Muscle layer of colon (tissue), 2 donors: Measurements from ENCODE around the gene SNX1.

Experiments used
- H3K27ac ChIP-seq: one replicate; pipeline ENCODE4 v1.7.0; 2013; ENCODE audit warnings: low read depth, mild to moderate bottlenecking, low read length, moderate library complexity
- H3K27me3 ChIP-seq, 2 donors: one replicate each; pipeline ENCODE4 v1.7.0; 2013; ENCODE audit warnings: low read length in 2 of 2, mild to moderate bottlenecking in 2 of 2; ENCODE audit not compliant: insufficient read depth in 2 of 2, control insufficient read depth in 1 of 2
- H3K36me3 ChIP-seq: one replicate; pipeline ENCODE4 v1.7.0; 2013; ENCODE audit warnings: mild to moderate bottlenecking, low read length; ENCODE audit not compliant: insufficient read depth
- H3K4me1 ChIP-seq: one replicate; pipeline ENCODE4 v1.7.0; 2013; ENCODE audit warnings: mild to moderate bottlenecking, low read length; ENCODE audit not compliant: insufficient read depth
- H3K4me3 ChIP-seq, 2 donors: one replicate each; pipeline ENCODE4 v1.7.0; 2013; ENCODE audit warnings: low read length in 2 of 2, low read depth in 1 of 2, mild to moderate bottlenecking in 1 of 2, moderate library complexity in 1 of 2
- H3K9ac ChIP-seq: one replicate; pipeline ENCODE4 v1.7.0; 2013; ENCODE audit warnings: low read length
- H3K9me3 ChIP-seq: one replicate; pipeline ENCODE4 v1.7.0; 2013; ENCODE audit warnings: mild to moderate bottlenecking, low read length
- donor health status: abdominal sarcoma.
- donor health status: Adenocarcinoma of cecum.

The SNX1 gene

GRCh38 chr15:64151727-64152506 is 56.1 kb downstream of the SNX1 start, which contains the start of gene SNX22:
SNX22 (plus strand) TSS chr15:64151731; CDS start chr15:64151776, 45 bp downstream.
- H3K9me3 ChIP-seq: no peaks in the 10 kb centered on the region
- H3K27me3 ChIP-seq: peaks cover 14 to 24% of the 10 kb centered on the region in 2 donors
- no peak within 1 kb of the TSS for H3K9ac ChIP-seq
- H3K4me3 ChIP-seq: peak within 1 kb of the TSS in 1 of 2 donors; percentile 27
- H3K36me3 ChIP-seq: peaks cover 27% of the 10 kb centered on the region
- peaks cover 17% of the 10 kb centered on the region for H3K4me1 ChIP-seq
- H3K27ac ChIP-seq: no peak within 1 kb of the TSS

DNA sequence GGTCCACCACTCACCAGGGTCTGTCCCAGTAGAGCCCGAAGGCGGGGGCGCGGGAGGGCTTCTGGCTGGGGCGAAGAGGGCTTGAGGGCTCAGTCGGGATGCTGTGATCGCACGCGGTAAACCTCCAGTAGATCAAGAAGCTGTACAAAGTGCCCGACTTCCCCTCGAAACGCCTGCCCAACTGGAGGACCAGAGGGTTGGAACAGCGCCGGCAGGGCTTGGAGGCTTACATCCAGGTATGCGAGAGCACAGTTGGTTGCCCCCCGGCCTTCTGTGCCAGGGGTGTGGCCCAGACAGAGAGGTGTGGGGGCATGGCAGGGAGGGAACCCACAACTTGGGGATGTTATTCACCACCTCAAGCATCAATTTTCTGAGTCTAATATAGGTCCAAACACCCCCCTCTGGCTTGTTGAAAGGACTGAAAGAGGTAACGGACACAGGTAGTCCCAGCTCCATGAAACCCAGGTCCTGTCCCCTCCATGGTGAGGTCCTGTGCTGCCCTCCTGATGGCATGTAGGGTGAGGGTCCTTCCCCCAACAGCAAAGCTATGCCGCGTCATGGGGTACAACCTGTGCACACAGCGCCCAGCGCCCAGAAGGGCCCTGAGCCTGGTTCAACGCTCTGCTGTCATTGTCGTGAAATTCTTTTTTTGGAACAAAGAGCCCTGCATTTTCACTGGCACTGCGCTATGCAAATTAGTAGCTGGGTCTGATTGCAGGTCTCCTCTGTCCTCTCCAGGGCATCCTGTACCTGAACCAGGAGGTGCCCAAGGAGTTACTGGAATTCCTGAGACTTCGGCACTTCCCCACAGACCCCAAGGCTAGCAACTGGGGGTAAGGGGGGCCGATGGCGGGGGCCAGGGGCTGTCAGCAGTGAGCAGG is 57.0 kb downstream of the SNX1 start:
- Histone ChIP-seq H3K4me1 (peaks cover 17% of the 10 kb centered on the region), H3K4me3 (peak overlapping the region in 1 of 2 donors; percentile 27), H3K9me3 (no peaks in the 10 kb centered on the region), H3K27me3 (peaks cover 14 to 24% of the 10 kb centered on the region in 2 donors), H3K36me3 (peaks cover 36% of the 10 kb centered on the region), H3K9ac (no peak overlapping the region), H3K27ac (no peak overlapping the region)

DNA sequence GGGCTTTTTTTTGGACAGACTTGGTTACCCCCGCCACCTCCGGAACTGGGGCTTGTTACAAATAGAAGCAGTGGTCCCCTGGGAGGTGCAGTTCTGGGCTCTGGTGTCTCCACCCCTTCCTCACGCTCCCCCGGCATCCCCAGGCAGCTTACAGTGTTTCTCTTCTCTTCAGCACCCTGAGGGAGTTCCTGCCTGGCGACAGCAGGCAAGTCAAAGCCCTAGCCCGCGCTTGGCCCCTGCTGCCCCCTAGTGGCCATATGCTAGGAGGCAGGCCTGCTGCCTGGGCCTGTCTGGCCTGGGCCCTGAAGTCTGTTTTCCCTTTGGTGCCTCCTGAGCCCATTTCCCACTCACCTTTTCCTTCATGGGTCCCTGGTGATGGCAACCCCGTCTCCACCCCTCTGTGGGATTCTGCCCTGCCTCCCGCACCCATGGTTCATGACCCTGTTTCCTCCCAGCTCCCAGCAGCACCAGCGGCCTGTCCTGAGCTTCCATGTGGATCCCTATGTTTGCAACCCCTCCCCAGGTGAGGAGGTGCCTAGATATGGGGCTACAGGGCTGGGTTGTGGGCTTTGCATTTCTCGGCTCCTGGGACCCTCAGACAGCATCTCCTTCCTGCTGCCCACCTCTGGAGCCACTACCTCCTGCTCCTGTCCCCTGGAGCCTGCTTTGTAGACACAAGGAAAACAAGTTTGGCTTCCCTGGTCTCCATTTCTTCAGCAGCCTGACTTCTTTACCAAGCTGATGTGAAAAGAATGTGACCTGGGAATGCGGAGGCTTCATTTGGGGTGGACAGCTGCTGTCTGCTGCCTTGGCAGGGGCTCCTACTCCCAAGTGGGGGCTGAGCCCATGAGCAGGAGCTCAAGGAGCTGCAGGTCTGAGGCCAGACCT is 57.9 kb downstream of the SNX1 start:
- no peak overlapping the region for H3K4me3 ChIP-seq
- no peak overlapping the region for H3K9ac ChIP-seq
- H3K4me1 ChIP-seq: peaks cover 19% of the 10 kb centered on the region
- no peaks in the 10 kb centered on the region for H3K9me3 ChIP-seq
- peak overlapping the region; percentile 24 for H3K27ac ChIP-seq
- H3K36me3 ChIP-seq: peaks cover 45% of the 10 kb centered on the region
- peaks cover 14 to 24% of the 10 kb centered on the region in 2 donors for H3K27me3 ChIP-seq

- Histone ChIP-seq H3K9ac (no peak overlapping the region), H3K9me3 (no peaks in the 10 kb centered on the region), H3K4me1 (peaks cover 26% of the 10 kb centered on the region), H3K4me3 (no peak overlapping the region), H3K27ac (no peak overlapping the region), H3K36me3 (peaks cover 62% of the 10 kb centered on the region), H3K27me3 (peaks cover 12 to 23% of the 10 kb centered on the region in 2 donors)
These were observed 60.2 kb downstream of the SNX1 start for GRCh38 chr15:64155802-64156651.

DNA sequence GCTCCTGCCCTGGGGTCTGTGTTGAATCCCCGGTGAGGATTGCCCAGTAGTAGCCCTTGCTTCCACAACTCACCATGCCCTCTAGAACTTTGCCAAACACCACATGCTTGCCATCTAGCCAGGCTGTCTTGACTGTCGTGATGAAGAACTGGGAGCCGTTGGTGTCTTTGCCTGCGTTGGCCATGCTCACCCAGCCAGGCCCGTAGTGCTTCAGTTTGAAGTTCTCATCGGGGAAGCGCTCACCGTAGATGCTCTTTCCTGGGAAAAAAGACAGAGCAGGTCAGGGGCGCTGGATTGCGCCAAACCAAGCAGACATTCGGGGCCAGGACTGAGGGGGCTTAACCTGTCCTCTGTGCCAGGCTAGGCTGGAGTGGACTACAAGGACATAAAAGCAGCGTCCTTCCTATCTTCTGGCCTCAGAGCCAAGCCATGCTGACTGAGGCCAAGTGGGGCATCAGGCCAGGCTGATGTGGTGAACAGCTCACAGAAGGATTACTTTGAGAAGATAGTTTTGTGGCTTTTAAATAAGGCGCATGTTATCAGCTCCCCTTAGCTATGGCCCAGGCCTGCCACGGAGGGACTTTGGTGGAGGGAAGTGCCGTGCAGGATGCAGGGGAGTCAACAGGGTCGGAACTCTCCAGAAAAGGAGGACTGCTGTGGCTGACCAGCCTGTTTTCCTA is 61.0 kb downstream of the SNX1 start:
- Histone ChIP-seq H3K36me3 (peaks cover 63% of the 10 kb centered on the region), H3K27ac (no peak overlapping the region), H3K4me3 (no peak overlapping the region), H3K9ac (no peak overlapping the region), H3K9me3 (no peaks in the 10 kb centered on the region), H3K4me1 (peaks cover 31% of the 10 kb centered on the region), H3K27me3 (peaks cover 9 to 16% of the 10 kb centered on the region in 2 donors)

- Histone ChIP-seq H3K27me3 (peaks cover 4 to 7% of the 10 kb centered on the region in 2 donors), H3K4me3 (no peak overlapping the region), H3K36me3 (peaks cover 65% of the 10 kb centered on the region), H3K27ac (no peak overlapping the region), H3K9ac (no peak overlapping the region), H3K9me3 (no peaks in the 10 kb centered on the region), H3K4me1 (peaks cover 37% of the 10 kb centered on the region)
These were observed 61.9 kb downstream of the SNX1 start for GRCh38 chr15:64157599-64158125.

DNA sequence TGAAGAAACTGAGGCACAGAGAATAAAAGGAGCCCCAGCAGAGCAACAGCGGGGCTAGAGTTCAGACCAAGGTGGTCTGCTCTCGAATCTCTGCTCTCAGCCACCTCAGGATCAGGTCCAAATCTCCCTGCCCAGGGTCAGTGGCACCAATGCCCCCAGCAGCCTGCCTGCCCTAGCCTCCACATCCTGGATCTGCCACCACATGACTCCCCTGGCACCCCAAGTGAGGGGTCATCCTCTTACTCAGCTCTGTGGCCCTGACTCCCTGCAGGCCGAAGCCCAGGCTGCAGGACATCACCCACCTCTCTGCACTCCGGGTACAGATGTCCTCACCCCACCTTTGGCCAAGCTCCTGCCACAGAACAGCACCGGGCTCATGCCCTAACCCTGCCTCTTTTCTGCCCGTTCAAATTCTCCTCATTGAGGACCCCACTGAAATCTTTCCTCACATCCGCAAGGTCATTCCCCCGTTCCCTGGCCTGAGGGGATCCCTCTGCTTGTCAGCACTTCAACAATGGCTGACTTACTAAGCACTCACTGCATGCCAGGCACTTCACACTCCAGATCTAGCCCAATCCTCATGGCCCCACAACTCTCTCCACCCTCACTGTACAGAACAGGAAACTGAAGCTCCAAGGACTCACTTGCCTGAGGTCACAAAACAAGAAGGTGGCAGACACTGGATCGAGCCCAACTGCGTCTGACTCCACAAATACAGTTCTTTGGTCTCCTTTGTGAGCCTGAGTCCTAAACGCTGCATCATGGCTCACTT is 62.8 kb downstream of the SNX1 start:
- H3K9ac ChIP-seq: no peak overlapping the region
- no peaks in the 10 kb centered on the region for H3K9me3 ChIP-seq
- H3K27me3 ChIP-seq: no peaks in the 10 kb centered on the region
- no peak overlapping the region for H3K27ac ChIP-seq
- no peak overlapping the region for H3K4me3 ChIP-seq
- peaks cover 65% of the 10 kb centered on the region for H3K36me3 ChIP-seq
- H3K4me1 ChIP-seq: peaks cover 31% of the 10 kb centered on the region

- Histone ChIP-seq H3K27me3 (no peaks in the 10 kb centered on the region), H3K36me3 (peaks cover 39% of the 10 kb centered on the region), H3K9ac (peak overlapping the region; percentile 50), H3K4me3 (peak overlapping the region; percentile 75 to 88), H3K27ac (peak overlapping the region; percentile 88), H3K4me1 (peaks cover 29% of the 10 kb centered on the region), H3K9me3 (no peaks in the 10 kb centered on the region)
These were observed 66.1 kb downstream of the SNX1 start for GRCh38 chr15:64161688-64162477.

GRCh38 chr15:64162478-64162868 is 66.7 kb downstream of the SNX1 start:
- Histone ChIP-seq H3K27me3 (no peaks in the 10 kb centered on the region), H3K36me3 (peaks cover 33% of the 10 kb centered on the region), H3K9me3 (no peaks in the 10 kb centered on the region), H3K4me1 (peaks cover 29% of the 10 kb centered on the region), H3K4me3 (peak overlapping the region; percentile 75 to 88), H3K27ac (peak overlapping the region; percentile 88), H3K9ac (peak overlapping the region; percentile 50)
